AG20443 (cell line): Measurements from ENCODE around the gene NBAS.

ENCODE experiments used
- DNase-seq: peaks from one replicate; pipeline ENCODE4 v3.0.0; 2012; ENCODE audit warnings: low spot score, mixed read lengths

The NBAS gene

GRCh38 chr2:15591373-15591691, 30.2 kb upstream of the NBAS start:
- DNase-seq = no peak

DNA sequence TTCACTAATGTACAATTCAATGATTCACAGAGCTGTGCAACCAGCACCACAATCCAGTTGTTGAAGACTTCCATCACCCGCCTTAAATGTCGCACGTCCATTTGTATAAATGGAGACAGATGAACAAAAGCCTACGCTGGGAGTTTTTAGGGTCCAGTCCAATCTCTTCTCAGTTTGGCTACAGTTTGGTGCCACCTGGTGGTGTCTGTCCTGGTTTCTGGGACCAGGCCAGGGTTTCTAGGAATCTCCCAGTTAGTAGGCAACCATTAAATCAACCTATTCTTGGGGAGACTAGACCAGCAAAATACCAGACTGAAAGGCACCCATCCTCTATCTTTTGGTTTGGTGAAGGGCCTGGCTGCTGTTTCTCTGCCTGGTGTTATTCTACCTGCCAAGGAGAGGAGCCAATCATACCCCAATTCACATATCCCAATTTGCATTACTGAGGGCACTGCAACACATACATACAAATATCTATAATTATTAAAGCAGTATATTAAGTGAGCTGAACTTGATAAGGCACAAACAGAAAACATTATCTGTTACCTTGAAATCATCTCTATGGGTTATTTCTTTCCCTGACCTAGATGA, 27.3 kb upstream of the NBAS start:
- peak; percentile 60 for DNase-seq

DNA sequence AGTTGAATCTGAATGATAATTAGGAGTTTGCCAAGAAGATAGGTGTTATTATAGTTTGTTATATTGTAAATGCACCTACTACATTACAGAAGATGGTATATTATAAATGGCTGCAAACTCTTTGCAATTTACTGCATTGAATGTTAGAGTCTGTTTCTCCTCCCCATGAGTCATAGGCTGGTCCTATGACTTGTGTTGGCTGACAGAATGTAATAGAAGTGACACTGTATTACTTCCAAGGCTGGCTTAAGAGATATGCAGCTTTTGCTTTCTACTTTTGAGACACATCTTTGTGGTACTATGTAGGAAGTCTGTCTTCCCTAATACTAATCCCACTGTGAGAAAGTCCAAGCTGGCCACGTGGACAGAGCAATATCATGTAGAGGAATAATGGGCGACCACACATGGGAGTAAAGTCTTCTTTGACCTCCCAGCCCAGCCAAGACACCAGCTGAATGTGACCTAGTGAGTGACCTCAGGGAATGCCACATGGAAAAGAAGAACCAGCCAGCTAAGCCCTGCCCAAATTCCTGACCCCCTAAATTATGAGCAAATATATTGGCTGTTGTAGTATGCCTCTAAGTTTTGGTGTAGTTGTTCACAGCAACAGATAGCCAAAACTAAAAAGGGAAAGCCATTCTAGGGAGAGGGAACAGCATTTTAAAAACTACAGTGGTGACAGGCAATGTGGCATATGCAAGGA, 23.8 kb upstream of the NBAS start:
- peak; percentile 25 for DNase-seq

DNA sequence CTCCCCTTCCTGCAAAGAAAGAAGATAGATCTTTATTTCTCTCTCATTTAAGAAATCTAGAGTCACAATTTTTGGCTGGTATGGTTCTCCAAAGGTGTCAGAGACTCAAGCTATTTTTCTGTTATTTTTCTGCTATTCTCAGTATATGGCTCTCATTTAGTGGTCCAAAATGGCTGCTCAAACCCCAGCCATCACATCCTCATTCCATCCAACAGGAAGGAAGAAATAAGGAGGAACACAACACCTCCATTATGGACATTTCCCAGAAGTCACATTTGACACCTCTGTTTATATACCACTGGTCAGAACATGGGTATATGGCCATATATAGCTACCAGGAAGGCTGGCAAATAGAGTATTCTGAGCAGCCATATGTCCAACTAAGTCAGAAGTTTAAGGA, 23.2 kb upstream of the NBAS start:
- DNase-seq = no peak

- DNase-seq = peak; percentile 13
Observed at GRCh38 chr2:15583826-15584225, 22.7 kb upstream of the NBAS start.

DNA sequence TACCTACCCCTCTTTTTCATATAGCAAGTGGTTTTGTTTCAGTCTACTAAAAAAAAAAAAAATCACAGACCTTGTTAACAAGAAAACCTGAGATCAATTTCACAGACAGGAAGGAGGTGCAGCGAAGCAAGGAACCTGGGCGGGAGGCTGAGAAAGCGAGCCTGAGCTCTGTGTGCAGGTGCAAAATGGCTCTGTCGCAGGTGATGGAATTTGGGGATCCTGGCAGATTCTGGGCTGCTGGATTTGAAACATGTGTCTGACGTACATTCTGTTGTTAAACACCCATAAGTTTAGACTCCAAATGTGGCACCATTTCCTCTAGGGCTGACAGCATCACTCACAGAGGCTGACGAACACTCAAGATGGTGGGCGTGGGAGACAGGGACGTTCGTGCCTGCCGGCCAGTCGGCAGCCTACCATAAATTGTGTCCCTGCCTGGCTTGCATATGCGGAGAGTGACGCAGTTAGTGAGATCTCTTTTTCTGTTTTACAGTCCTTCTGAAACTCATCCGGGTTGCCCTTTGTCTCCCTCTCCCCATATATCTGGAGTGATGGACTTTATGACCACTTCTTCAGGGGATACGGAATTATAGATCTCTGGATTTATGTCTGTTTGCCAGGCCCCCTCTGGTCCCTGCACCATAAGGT, 21.7 kb upstream of the NBAS start:
- DNase-seq = peak; percentile 23

- DNase-seq = no peak
Observed at GRCh38 chr2:15580451-15580850, 19.3 kb upstream of the NBAS start.

GRCh38 chr2:15579641-15580040, 18.5 kb upstream of the NBAS start:
- DNase-seq = no peak

DNA sequence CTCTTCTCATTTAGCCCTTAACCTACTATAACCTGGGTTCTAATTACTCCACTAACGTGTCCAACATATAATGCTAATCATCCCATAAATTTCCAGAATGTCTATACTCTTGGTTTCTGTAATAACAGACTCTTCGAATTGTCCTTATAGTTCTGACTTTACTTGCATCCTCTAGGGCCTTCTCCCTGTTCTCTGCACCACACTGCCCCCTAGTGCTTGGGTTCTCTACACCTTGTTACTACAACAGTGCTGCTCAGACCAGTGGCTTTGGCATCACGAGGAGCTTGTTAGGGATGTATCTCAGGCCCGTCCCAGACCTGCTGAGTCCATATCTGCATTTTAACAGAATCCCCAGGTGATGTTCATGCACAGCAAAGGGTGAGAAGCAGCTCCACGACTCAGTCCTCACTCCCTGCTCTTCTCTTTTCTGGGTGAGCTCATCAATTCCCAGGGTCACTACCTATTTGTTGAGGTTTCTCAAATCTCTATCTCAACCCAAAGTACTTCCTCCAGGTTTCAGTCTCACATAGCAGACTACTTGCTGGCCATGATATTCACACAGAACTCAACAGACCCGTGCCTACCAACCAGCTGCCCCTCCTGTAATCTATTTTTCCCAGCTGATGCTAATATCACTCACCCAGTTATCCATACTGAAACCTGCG, 16.1 kb upstream of the NBAS start:
- peak; percentile 78 for DNase-seq

- no peak for DNase-seq
Observed at GRCh38 chr2:15571729-15572128, 10.6 kb upstream of the NBAS start.

- DNase-seq = no peak
Observed at GRCh38 chr2:15570104-15570503, 9.0 kb upstream of the NBAS start.

DNA sequence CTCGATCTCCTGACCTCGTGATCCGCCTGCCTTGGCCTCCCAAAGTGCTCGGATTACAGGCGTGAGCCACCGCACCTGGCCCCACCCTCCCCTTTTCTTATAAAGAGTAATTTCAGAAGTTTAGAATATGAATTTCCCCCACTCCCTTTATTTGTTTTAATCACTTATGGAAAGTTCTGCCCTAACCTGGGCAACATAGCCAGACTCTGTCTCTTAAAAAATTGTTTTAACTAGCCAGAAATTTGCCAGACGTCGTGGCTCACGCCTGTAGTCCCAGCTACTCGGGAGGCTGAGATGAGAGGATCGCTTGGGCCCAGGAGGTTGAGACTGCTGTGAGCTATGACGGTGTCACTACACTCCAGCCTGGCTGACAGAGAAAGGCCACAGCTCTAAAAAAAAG, 7.7 kb upstream of the NBAS start:
- no peak for DNase-seq

GRCh38 chr2:15566912-15567311, 5.8 kb upstream of the NBAS start:
- DNase-seq = no peak

- DNase-seq = no peak
Observed at GRCh38 chr2:15565994-15566671, 5.0 kb upstream of the NBAS start.

DNA sequence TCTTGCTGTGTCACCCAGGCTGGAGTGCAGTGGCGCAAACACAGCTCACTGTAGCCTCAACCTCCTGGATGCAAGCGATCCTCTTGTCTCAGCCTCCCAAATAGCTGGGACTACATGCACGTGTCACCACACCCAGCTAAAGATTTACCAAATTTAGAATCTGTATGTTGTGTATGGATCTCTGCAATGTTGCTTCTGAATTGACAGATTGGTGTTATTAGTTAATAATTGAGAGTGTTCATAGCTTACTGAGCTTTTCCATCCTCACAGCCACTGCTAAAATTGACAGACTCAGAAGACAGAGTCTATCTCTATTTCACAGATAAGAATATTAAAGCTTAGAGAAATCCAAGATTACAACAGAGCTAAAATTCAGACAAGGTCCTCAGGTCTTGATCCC, 4.3 kb upstream of the NBAS start:
- no peak for DNase-seq

GRCh38 chr2:15563227-15564100, 2.3 kb upstream of the NBAS start:
- no peak for DNase-seq

DNA sequence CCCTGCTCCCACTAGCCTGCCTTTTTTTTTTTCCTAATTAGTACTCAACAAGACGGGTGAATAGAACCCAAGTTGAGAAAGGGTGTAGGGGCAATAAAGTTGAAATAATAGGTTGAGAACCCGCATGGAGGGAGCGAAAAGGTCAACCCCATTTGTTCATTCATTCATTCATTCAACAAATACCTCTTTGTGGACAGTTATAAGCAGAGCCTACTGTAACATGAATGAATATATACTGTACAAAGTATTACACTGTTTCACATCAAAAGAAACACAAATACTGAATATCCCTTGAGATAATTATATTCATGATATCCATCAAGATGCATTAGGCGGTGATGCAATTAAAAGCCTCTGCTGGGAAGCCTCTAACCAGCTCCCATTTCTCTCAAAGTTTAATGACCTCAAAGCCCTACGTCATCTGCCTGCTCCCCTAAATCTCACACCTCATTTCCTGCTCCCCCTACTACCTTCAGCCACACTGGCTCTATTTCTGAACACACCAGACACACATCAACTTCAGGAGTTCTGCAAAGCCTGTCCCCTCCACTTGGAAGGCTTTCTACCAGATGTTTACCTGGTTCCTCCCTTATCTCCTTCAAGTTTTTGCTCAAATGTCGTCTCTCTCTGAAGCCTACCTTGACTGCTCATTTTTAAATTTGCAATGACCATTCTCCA, 1.4 kb upstream of the NBAS start:
- DNase-seq = no peak

- peak; percentile 55 for DNase-seq
Observed at GRCh38 chr2:15561574-15562344, 625 bp upstream of the NBAS start.

DNA sequence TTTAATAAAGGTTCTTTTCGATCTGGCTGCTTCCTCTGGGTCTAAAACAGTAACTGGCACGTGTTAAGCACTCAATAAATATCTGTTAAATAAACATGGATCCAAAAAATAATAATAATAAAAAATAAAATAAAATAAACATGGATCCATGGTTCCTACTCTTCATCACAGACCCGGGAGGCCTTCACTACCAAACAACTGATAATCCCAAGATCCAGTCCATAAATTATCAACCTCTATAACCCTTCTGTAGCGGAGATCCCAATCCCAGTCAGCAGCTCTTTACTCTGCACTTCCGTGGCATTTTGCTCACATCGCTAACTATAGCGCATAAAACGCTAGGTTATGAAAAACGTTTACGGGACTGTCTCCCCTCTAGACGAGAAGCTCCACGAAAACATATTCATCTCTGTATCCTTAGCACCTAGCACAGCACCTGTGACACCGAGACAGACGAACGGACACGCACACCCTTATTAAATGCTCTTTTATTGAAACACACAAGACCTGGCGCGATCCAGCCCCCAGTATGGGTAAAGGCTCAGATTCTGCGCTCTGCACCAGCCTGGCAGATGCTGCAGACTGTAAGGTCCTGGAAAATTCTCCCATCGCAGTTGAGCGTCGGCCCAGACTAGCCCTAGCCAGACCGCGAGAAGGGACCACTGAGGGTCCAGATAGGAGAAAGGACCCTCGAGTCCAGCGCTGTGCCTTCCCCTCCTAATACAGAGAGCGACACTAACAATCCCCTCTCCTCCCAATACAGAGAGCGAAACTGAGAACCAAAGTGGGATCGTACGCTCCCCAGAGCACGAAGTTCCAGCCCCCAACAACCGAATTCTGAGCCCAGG, 770 bp downstream of the NBAS start:
- peak; percentile 63 for DNase-seq
